ENCODE measurements around the gene GALNT12.

The GALNT12 gene

GRCh38 chr9:98805506-98806272 lies 1.8 kb upstream of the GALNT12 start:
- no peak for DNase-seq (ENCODE audit: low spot score)

- DNase-seq (ENCODE audit: low spot score): no peak
Observed at GRCh38 chr9:98806394-98807035, 955 bp upstream of the GALNT12 start.

GRCh38 chr9:98807814-98808195 lies 335 bp downstream of the GALNT12 start:
- DNase-seq (ENCODE audit: low spot score): no peak

GRCh38 chr9:98808411-98808815 lies 943 bp downstream of the GALNT12 start:
- DNase-seq (ENCODE audit: low spot score): no peak

- DNase-seq (ENCODE audit: low spot score): no peak
Observed at GRCh38 chr9:98808875-98809274, 1.4 kb downstream of the GALNT12 start.

- DNase-seq (ENCODE audit: low spot score): no peak
Observed at GRCh38 chr9:98809311-98810101, 2.0 kb downstream of the GALNT12 start.

- DNase-seq (ENCODE audit: low spot score): no peak
Observed at GRCh38 chr9:98810102-98810842, 2.8 kb downstream of the GALNT12 start.

GRCh38 chr9:98811051-98811650 lies 3.7 kb downstream of the GALNT12 start:
- no peak for DNase-seq (ENCODE audit: low spot score)

- no peak for DNase-seq (ENCODE audit: low spot score)
Observed at GRCh38 chr9:98815391-98815951, 8.0 kb downstream of the GALNT12 start.

GRCh38 chr9:98818764-98819163 lies 11.3 kb downstream of the GALNT12 start:
- no peak for DNase-seq (ENCODE audit: low spot score)

- DNase-seq (ENCODE audit: low spot score): no peak
Observed at GRCh38 chr9:98819231-98819630, 11.8 kb downstream of the GALNT12 start.

GRCh38 chr9:98821831-98822230 lies 14.4 kb downstream of the GALNT12 start:
- no peak for DNase-seq (ENCODE audit: low spot score)

- no peak for DNase-seq (ENCODE audit: low spot score)
Observed at GRCh38 chr9:98822661-98823060, 15.2 kb downstream of the GALNT12 start.

GRCh38 chr9:98823666-98824334 lies 16.3 kb downstream of the GALNT12 start:
- peak; percentile 33 for DNase-seq (ENCODE audit: low spot score)

- DNase-seq (ENCODE audit: low spot score): no peak
Observed at GRCh38 chr9:98825414-98825813, 17.9 kb downstream of the GALNT12 start.

- no peak for DNase-seq (ENCODE audit: low spot score)
Observed at GRCh38 chr9:98826716-98827115, 19.2 kb downstream of the GALNT12 start.

GRCh38 chr9:98829766-98830165 lies 22.3 kb downstream of the GALNT12 start:
- DNase-seq (ENCODE audit: low spot score): no peak

- DNase-seq (ENCODE audit: low spot score): no peak
Observed at GRCh38 chr9:98830554-98830953, 23.1 kb downstream of the GALNT12 start.

GRCh38 chr9:98831696-98832095 lies 24.2 kb downstream of the GALNT12 start:
- DNase-seq (ENCODE audit: low spot score): no peak

GRCh38 chr9:98832768-98833089 lies 25.3 kb downstream of the GALNT12 start:
- no peak for DNase-seq (ENCODE audit: low spot score)

All from pons (tissue), 1 donor.